GM13976 (cell line): ENCODE measurements around the gene MEF2C.

Source experiments
- DNase-seq: peaks from one replicate; pipeline ENCODE4 v3.0.0; 2012; ENCODE audit warnings: low spot score
- CTCF ChIP-seq: IDR thresholded peaks from 2 replicates; pipeline ENCODE4 v1.5.1; 2012; ENCODE audit warnings: borderline replicate concordance, mild to moderate bottlenecking; ENCODE audit not compliant: insufficient read depth; ENCODE audit errors: extremely low read depth, missing control alignments, control extremely low read depth
- in situ Hi-C: fragments of 300-500 bp; cut with MboI; formaldehyde crosslinking; loops from one replicate; pipeline ENCODE4 v1.12.0; 2022; ENCODE audit warnings: low sequenced_read_pairs, mixed read lengths, inconsistent platforms; ENCODE audit not compliant: unreplicated experiment

The MEF2C gene

GRCh38 chr5:88834499-88834898, 48.5 kb downstream of the MEF2C start:
- TF ChIP-seq CTCF = no peak
- in situ Hi-C loops = no loop called here
- no peak for DNase-seq

GRCh38 chr5:88834131-88834462, 48.9 kb downstream of the MEF2C start:
- in situ Hi-C loops = no loop called here
- no peak for TF ChIP-seq CTCF
- no peak for DNase-seq

- no peak for TF ChIP-seq CTCF
- in situ Hi-C loops = no loop called here
- no peak for DNase-seq
Measured at GRCh38 chr5:88833371-88834130, 49.4 kb downstream of the MEF2C start.

GRCh38 chr5:88831816-88832215, 51.2 kb downstream of the MEF2C start:
- no peak for DNase-seq
- TF ChIP-seq CTCF = no peak
- in situ Hi-C loops = no loop called here

- no peak for TF ChIP-seq CTCF
- DNase-seq = no peak
- in situ Hi-C loops = no loop called here
Measured at GRCh38 chr5:88830567-88830966, 52.4 kb downstream of the MEF2C start.

- no peak for TF ChIP-seq CTCF
- DNase-seq = no peak
- in situ Hi-C loops = loop anchor here (10.0 kb wide), 2 partner anchors 95 to 605 kb away; no protein-coding TSS in a partner anchor
Measured at GRCh38 chr5:88829775-88830174, 53.2 kb downstream of the MEF2C start.

GRCh38 chr5:88829054-88829453, 53.9 kb downstream of the MEF2C start:
- no peak for DNase-seq
- in situ Hi-C loops = loop anchor here (10.0 kb wide), 2 partner anchors 94 to 606 kb away; no protein-coding TSS in a partner anchor
- no peak for TF ChIP-seq CTCF
